Bronchial epithelial cell (primary cell): ENCODE measurements around the gene CTNNBIP1. TPM values are rescaled to one million over a fixed set of nuclear protein-coding genes. Genes with fewer than 3 reads are reported as not detected.

Experiments used
- DNase-seq: peaks from one replicate; pipeline ENCODE4 v3.0.0-alpha.2; 2010; ENCODE audit warnings: low read depth
- FAIRE-seq: peaks from 2 replicates; lab custom pipeline; 2011; peaks lifted over from hg19 to GRCh38; lab: Jason Lieb, UNC
- H3K27me3 ChIP-seq: 2 replicates; pipeline ENCODE4 v1.5.1; 2011; ENCODE audit warnings: low read length; ENCODE audit not compliant: control insufficient read depth, insufficient read depth
- H3K36me3 ChIP-seq: 2 replicates; pipeline ENCODE4 v1.5.1; 2011; ENCODE audit warnings: low read length; ENCODE audit not compliant: control insufficient read depth, insufficient read depth
- H3K4me3 ChIP-seq: 2 replicates; pipeline ENCODE4 v1.5.1; 2011; ENCODE audit warnings: mild to moderate bottlenecking, low read depth, low read length, control low read depth
- total RNA-seq: library from RNA; depleted of rRNA; stranded (reverse); fragments of >200 nt; gene quantifications from 2 replicates; pipeline ENCODE4 v1.2.1, GENCODE V29; 2014
- TF ChIP-seq, protein P1 (sequence below): IDR thresholded peaks from 2 replicates; pipeline ENCODE4 v1.5.1; 2011; ENCODE audit warnings: mild to moderate bottlenecking, moderate library complexity, low read length, control low read depth, inconsistent platforms; ENCODE audit not compliant: insufficient read depth, severe bottlenecking

CTNNBIP1 gene
- total RNA-seq, 1 donor from 2014 or later: 107 TPM

DNA sequence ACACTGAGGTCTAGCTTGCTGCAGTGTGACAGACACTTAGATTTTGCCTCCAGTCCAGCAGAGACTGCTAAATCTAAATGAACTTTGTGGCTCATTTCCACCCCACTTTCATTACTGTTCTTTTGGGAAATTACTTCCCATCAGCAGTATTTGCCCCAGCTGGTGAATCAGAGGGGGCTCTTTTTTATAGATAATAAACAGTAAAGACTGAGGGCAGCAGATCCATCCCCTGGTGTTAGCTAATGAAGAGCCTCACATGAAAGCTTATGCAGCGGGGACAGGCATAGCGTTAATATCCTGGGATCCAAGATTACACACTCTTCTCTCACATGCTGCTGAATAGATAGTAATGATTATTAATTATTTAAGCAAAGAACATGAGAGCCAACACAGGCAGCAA is 6.4 kb upstream of the CTNNBIP1 start:
- no peak overlapping the region for H3K4me3 ChIP-seq
- no peak for FAIRE-seq
- DNase-seq: no peak
- no peaks in the 10 kb centered on the region for H3K36me3 ChIP-seq
- no peaks in the 10 kb centered on the region for H3K27me3 ChIP-seq
- TF ChIP-seq, protein P1, sequence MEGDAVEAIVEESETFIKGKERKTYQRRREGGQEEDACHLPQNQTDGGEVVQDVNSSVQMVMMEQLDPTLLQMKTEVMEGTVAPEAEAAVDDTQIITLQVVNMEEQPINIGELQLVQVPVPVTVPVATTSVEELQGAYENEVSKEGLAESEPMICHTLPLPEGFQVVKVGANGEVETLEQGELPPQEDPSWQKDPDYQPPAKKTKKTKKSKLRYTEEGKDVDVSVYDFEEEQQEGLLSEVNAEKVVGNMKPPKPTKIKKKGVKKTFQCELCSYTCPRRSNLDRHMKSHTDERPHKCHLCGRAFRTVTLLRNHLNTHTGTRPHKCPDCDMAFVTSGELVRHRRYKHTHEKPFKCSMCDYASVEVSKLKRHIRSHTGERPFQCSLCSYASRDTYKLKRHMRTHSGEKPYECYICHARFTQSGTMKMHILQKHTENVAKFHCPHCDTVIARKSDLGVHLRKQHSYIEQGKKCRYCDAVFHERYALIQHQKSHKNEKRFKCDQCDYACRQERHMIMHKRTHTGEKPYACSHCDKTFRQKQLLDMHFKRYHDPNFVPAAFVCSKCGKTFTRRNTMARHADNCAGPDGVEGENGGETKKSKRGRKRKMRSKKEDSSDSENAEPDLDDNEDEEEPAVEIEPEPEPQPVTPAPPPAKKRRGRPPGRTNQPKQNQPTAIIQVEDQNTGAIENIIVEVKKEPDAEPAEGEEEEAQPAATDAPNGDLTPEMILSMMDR: no peak

DNA sequence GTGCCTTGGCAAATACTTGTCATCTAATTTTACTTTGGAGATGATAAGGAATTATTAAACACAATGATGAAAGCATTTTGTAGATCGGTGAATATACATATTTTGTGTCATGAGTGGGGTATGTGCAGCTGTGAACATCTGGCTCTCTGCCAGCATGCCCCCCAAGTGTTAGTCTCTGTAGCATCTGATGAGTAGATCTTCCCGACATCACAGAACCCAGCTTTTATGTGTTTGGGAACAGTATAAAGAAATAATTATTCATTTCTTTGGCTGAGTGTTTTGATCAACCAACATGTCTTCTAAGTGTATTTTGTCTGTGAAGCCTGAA is 4.5 kb upstream of the CTNNBIP1 start:
- no peak for FAIRE-seq
- H3K4me3 ChIP-seq: no peak overlapping the region

DNA sequence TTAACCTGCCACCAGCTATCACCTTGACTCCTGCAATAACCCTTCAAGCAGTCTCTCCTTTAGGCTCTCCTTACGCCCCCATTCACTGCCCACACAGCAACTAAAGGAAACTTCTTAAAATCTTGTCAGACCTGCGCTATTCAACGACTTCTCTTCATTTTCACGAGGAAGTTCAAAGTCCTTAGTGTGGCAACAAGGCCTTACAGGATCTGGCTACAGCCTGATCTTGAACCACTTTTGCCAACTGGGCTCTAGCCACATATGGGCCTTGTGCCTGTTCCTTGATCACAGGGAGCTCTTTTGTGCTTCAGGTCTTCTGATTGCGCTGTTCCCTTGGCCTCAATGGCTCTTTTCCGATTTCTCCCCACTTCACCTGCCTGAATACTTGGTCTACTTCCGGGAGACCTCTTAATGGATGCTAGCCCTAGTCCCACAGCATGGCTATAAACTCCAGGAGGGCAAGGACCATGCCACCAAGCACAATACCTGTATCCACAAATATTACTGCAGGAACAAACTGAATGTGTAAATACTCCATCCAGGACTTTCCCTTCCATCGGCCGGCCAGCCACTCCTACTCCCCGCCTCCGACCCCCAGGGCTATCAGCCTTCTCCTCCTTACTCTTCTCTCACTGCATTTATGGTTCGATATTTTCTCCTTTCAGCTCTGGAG is 2.3 kb upstream of the CTNNBIP1 start:
- FAIRE-seq: no peak
- TF ChIP-seq, protein P1: no peak
- DNase-seq: no peak
- H3K4me3 ChIP-seq: no peak overlapping the region
- no peaks in the 10 kb centered on the region for H3K36me3 ChIP-seq
- H3K27me3 ChIP-seq: no peaks in the 10 kb centered on the region

More for the DNA sequence above, 4.5 kb upstream of the CTNNBIP1 start:
- TF ChIP-seq, protein P1: no peak
- DNase-seq: no peak
- Histone ChIP-seq H3K27me3 (no peaks in the 10 kb centered on the region), H3K36me3 (no peaks in the 10 kb centered on the region)

DNA sequence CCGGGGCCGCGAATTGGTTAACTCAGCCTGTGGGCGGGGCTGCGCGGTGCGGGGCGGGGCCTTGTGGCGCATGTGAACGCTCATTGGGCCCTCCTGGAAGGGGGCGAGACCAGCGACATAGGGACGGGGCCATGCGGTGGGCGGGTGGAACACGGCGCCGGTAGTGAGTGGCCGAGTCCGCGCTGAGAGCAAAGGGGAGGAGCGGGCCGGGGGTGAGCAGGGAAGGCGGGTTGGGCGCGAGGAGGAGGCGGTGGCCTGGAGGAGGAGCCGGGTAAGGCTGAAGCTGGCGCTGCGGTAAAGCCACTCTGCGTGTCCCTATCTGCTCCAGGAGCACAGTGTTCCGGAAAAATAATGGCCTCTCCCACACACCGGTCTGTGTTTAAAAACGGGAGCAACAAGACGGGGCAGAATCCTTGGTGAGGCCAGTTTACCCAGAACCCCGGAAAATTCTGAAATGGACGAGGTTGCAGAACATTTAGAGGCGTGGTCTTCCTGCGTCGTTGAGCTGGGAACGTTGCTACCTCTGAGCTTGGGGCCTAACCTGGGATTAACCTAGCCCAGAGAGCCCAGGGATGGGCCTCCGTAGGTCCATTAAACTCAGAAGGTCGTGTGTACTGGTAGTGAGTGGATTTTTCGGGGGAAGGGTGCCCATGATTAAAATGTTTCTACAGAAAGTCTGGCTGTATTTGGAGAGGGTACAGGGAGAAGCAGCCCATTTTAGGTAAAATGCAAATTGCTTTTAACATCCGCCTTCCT is 532 bp upstream of the CTNNBIP1 start:
- DNase-seq: peak; percentile 93
- H3K27me3 ChIP-seq: no peaks in the 10 kb centered on the region
- no peaks in the 10 kb centered on the region for H3K36me3 ChIP-seq
- TF ChIP-seq, protein P1: no peak
- H3K4me3 ChIP-seq: peak overlapping the region; percentile 53
- no peak for FAIRE-seq

DNA sequence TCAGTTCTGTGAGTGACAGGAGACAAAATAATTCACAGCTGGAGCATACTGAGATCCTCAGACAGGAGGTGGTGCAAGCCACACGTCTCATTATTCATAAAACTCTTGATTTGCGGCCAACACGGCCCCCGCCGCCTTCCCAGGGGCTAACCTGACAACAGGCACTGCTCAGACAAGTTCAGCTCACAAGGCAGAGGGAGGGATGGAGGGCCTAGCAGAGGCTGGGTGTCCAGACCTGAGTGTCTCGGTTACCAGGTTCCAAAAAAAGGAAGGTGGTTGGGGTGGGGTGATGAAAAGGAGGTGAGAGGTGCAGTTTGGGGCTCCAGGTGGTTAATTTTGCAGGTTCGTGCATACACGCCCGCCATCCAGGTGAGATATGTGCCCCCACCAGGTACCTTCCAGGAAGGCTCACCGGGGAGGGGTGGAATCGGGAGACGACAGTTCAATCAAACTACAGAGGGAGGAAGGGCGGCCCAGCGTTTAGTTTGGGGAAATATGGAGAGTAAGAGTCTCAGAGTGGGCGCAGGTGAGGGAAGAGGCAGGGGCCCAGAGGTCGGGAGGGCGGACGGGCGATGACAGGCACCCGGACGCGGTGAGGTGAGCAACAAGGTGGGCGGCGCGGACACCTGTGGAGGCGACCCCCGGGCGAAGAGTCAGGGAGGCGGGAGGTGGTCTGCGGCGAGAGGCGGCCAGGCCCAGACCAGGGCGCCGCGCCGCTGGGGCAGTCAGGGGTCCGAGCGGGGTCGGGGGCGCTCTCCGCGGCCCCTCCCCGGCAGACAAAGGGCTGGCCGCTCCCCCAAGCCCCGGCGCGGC is 629 bp downstream of the CTNNBIP1 start:
- no peak for FAIRE-seq
- TF ChIP-seq, protein P1: no peak

More for the DNA sequence above, 629 bp downstream of the CTNNBIP1 start:
- no peaks in the 10 kb centered on the region for H3K36me3 ChIP-seq
- H3K27me3 ChIP-seq: no peaks in the 10 kb centered on the region
- peak overlapping the region; percentile 77 for H3K4me3 ChIP-seq
- peak; percentile 70 for DNase-seq
